22Rv1 (cell line): Measurements from ENCODE around the gene MUSK.

ENCODE experiments used
- CTCF ChIP-seq: fragments of 450-650 bp; IDR thresholded peaks from 2 replicates; pipeline ENCODE4 v1.5.1; 2017; ENCODE audit warnings: mild to moderate bottlenecking
- ZFX ChIP-seq: fragments of 450-650 bp; IDR thresholded peaks from 2 replicates; pipeline ENCODE4 v1.6.1; 2017; ENCODE audit warnings: antibody characterized with exemption, borderline replicate concordance

GRCh38 chr9:110799396-110799795 is 130.8 kb downstream of the MUSK start:
- no peak for TF ChIP-seq CTCF
- TF ChIP-seq ZFX, result no peak
